B cell (primary cell): Measurements from ENCODE around the gene KLHL2. TPM values are rescaled to one million over a fixed set of nuclear protein-coding genes. Genes with fewer than 3 reads are reported as not detected.

ENCODE experiments used
- ATAC-seq: fragments of 200-7000 bp; cut with Tn5 transposase; one replicate; pipeline ENCODE4 v1.10.0; 2021; ENCODE audit warnings: low read depth, mild to moderate bottlenecking, moderate number of reproducible peaks, moderate library complexity
- CTCF ChIA-PET: fragments of 350-600 bp; sonication (Branson Sonifier 250); formaldehyde crosslinking; loops from one replicate; lab custom pipeline; 2021; ENCODE audit warnings: antibody characterized with exemption, inconsistent platforms; lab: Charles Lee
- POLR2A ChIA-PET: fragments of 350-600 bp; sonication (Branson Sonifier 250); formaldehyde crosslinking; loops from one replicate; lab custom pipeline; 2021; ENCODE audit warnings: antibody characterized with exemption; lab: Charles Lee
- DNase-seq: peaks from one replicate; pipeline ENCODE4 v3.0.0; 2013
- H2AFZ ChIP-seq: 2 replicates; pipeline ENCODE4 v1.6.1; 2012; ENCODE audit warnings: mild to moderate bottlenecking, low read depth, low read length; ENCODE audit not compliant: insufficient read depth, poor library complexity, severe bottlenecking
- H3K27ac ChIP-seq, 2 donors: 1 replicate in 1 of 2; 2 replicates in 1 of 2; pipeline ENCODE4 v1.5.1; 2012 to 2013; ENCODE audit warnings: low read length in 2 of 2, mild to moderate bottlenecking in 2 of 2, moderate library complexity in 1 of 2
- H3K27me3 ChIP-seq, 4 experiments: fragments of 200-600 bp in 1 of 4; sonication (generic) in 1 of 4; replicated peaks in 1 of 4; 1 replicate in 2 of 4; 2 replicates in 2 of 4; pipeline versions ENCODE4 v1.6.1 to v1.7.0; 2013 to 2016; ENCODE audit warnings: low read length in 3 of 4, mild to moderate bottlenecking in 2 of 4, mixed read lengths in 1 of 4, moderate library complexity in 1 of 4; ENCODE audit not compliant: insufficient read depth in 4 of 4, control insufficient read depth in 3 of 4; ENCODE audit errors: control extremely low read depth in 1 of 4
- H3K36me3 ChIP-seq, 2 experiments: replicated peaks in 1 of 2; 1 replicate in 1 of 2; 2 replicates in 1 of 2; pipeline versions ENCODE4 v1.6.1 to v1.7.1; 2013; ENCODE audit warnings: low read length in 1 of 2; ENCODE audit not compliant: insufficient read depth in 2 of 2, control insufficient read depth in 1 of 2; ENCODE audit errors: control extremely low read depth in 1 of 2, extremely low read depth in 1 of 2
- H3K4me1 ChIP-seq, 2 donors: fragments of 200-600 bp in 1 of 2; sonication (generic) in 1 of 2; 1 replicate in 1 of 2; 2 replicates in 1 of 2; pipeline versions ENCODE4 v1.5.1 to v1.6.1; 2013 to 2017; ENCODE audit warnings: low read length in 2 of 2; ENCODE audit not compliant: control insufficient read depth in 2 of 2, insufficient read depth in 2 of 2
- H3K4me2 ChIP-seq: replicated peaks from 2 replicates; pipeline ENCODE3; 2012; ENCODE audit warnings: mild to moderate bottlenecking, low read depth, low read length; ENCODE audit not compliant: poor library complexity, severe bottlenecking
- H3K4me3 ChIP-seq, 5 experiments: fragments of 200-600 bp in 1 of 5; sonication (generic) in 1 of 5; 1 replicate in 3 of 5; 2 replicates in 2 of 5; pipeline versions ENCODE4 v1.5.1 to v1.7.0; 2011 to 2016; ENCODE audit warnings: low read length in 4 of 5, mild to moderate bottlenecking in 4 of 5, low read depth in 2 of 5, control low read depth in 1 of 5, moderate library complexity in 1 of 5; ENCODE audit not compliant: insufficient read depth in 1 of 5; ENCODE audit errors: control extremely low read depth in 1 of 5, extremely low read depth in 1 of 5
- H3K79me2 ChIP-seq: fragments of 200-600 bp; sonication (generic); one replicate; pipeline ENCODE4 v1.6.0; 2016; ENCODE audit warnings: low read length; ENCODE audit not compliant: control insufficient read depth, insufficient read depth
- H3K9ac ChIP-seq: fragments of 200-600 bp; sonication (generic); 2 replicates; pipeline ENCODE4 v1.6.1; 2017; ENCODE audit warnings: mild to moderate bottlenecking, low read length, moderate library complexity
- H3K9me3 ChIP-seq, 3 donors: one replicate each; pipeline versions ENCODE4 v1.6.1 to v1.7.1; 2013; ENCODE audit warnings: low read length in 2 of 3; ENCODE audit not compliant: control insufficient read depth in 2 of 3, insufficient read depth in 1 of 3; ENCODE audit errors: control extremely low read depth in 1 of 3
- H4K20me1 ChIP-seq: 2 replicates; pipeline ENCODE4 v1.6.0; 2012; ENCODE audit warnings: mild to moderate bottlenecking, low read length; ENCODE audit not compliant: insufficient read depth, control insufficient read depth, poor library complexity, severe bottlenecking
- H3K27ac Mint-ChIP-seq: one replicate; pipeline ENCODE4 v1.8.0; 2021; ENCODE audit warnings: mixed read lengths
- H3K27me3 Mint-ChIP-seq: one replicate; pipeline ENCODE4 v1.8.0; 2021; ENCODE audit warnings: mixed read lengths
- H3K4me1 Mint-ChIP-seq: one replicate; pipeline ENCODE4 v1.8.0; 2021; ENCODE audit warnings: mixed read lengths
- H3K4me3 Mint-ChIP-seq: one replicate; pipeline ENCODE4 v1.8.0; 2021; ENCODE audit warnings: mixed read lengths
- H3K9me3 Mint-ChIP-seq: one replicate; pipeline ENCODE4 v1.8.0; 2022; ENCODE audit warnings: mixed read lengths; ENCODE audit not compliant: insufficient read depth
- EZH2 ChIP-seq: IDR thresholded peaks from 2 replicates; pipeline ENCODE4 v1.6.1; 2012; ENCODE audit warnings: borderline replicate concordance, low read depth, mild to moderate bottlenecking, moderate library complexity, low read length; ENCODE audit not compliant: insufficient read depth, poor library complexity, severe bottlenecking
- WGBS: methylation state at CpG from one replicate; pipeline ENCODE4 v1.1.5; 2013; ENCODE audit warnings: missing lambda C conversion rate; ENCODE audit not compliant: insufficient coverage; 5-methylcytosine and 5-hydroxymethylcytosine counted together
- intact Hi-C: fragments of 100-400 bp; cut with micrococcal nuclease; formaldehyde crosslinking; loops from one replicate; pipeline ENCODE4 v1.10.0; 2022
- polyA plus RNA-seq: library from polyadenylated mRNA; depleted of rRNA; stranded (reverse); fragments of >200 nt; gene quantifications from 2 replicates; pipeline ENCODE4 v1.2.3, GENCODE V29; 2012
- total RNA-seq, 2 donors: library from RNA; stranded (reverse); fragments of 120-200 nt in 1 of 2; gene quantifications; 1 replicate in 1 of 2; 2 replicates in 1 of 2; pipeline versions ENCODE4 v1.2.3 to v1.2.4, GENCODE V29; 2013 to 2022
- TF ChIP-seq, protein P1 (sequence below): fragments of 200-600 bp; IDR thresholded peaks from one replicate; pipeline ENCODE4 v1.8.0; 2022; ENCODE audit warnings: antibody characterized with exemption, mild to moderate bottlenecking

KLHL2 gene
- total and polyA plus RNA-seq, 2 donors (not counting 1 experiment from before 2014, with no cell fraction given) = 7.8 to 77.5 TPM

GRCh38 chr4:165332502-165332901, 125.1 kb downstream of the KLHL2 start:
- Histone ChIP-seq H3K27me3 (no peaks in the 10 kb centered on the region), H3K27ac (peak overlapping the region in 1 of 2 donors; percentile 40), H3K4me1 (peaks cover 16 to 24% of the 10 kb centered on the region in 2 donors), H3K9ac (no peak overlapping the region), H3K4me2 (no peak overlapping the region), H3K4me3 (no peak overlapping the region), H4K20me1 (peaks cover 20% of the 10 kb centered on the region), H2AFZ (no peak overlapping the region), H3K36me3 (peaks cover 2 to 16% of the 10 kb centered on the region in 2 experiments), H3K9me3 (no peaks in the 10 kb centered on the region), H3K79me2 (peaks cover 66% of the 10 kb centered on the region)
- Mint-ChIP-seq H3K4me3 (no peak overlapping the region), H3K4me1 (peaks cover 25% of the 10 kb centered on the region), H3K27me3 (no peaks in the 10 kb centered on the region), H3K27ac (no peak overlapping the region), H3K9me3 (no peaks in the 10 kb centered on the region)
- ChIA-PET CTCF (no interaction called here), POLR2A (no interaction called here)
- TF ChIP-seq EZH2 = no peak
- TF ChIP-seq, protein P1, sequence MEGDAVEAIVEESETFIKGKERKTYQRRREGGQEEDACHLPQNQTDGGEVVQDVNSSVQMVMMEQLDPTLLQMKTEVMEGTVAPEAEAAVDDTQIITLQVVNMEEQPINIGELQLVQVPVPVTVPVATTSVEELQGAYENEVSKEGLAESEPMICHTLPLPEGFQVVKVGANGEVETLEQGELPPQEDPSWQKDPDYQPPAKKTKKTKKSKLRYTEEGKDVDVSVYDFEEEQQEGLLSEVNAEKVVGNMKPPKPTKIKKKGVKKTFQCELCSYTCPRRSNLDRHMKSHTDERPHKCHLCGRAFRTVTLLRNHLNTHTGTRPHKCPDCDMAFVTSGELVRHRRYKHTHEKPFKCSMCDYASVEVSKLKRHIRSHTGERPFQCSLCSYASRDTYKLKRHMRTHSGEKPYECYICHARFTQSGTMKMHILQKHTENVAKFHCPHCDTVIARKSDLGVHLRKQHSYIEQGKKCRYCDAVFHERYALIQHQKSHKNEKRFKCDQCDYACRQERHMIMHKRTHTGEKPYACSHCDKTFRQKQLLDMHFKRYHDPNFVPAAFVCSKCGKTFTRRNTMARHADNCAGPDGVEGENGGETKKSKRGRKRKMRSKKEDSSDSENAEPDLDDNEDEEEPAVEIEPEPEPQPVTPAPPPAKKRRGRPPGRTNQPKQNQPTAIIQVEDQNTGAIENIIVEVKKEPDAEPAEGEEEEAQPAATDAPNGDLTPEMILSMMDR = no peak
- intact Hi-C loops = no loop called here
- WGBS = no CpG with 5 or more reads among the region's 1 CpG
- DNase-seq (no peak), ATAC-seq (no peak)

- Histone ChIP-seq H3K4me1 (peaks cover 0 to 9% of the 10 kb centered on the region in 2 donors), H3K9me3 (no peaks in the 10 kb centered on the region), H3K27ac (no peak overlapping the region), H3K4me3 (no peak overlapping the region), H4K20me1 (peaks cover 19% of the 10 kb centered on the region), H3K9ac (no peak overlapping the region), H3K4me2 (no peak overlapping the region), H3K27me3 (no peaks in the 10 kb centered on the region), H3K79me2 (peaks cover 38% of the 10 kb centered on the region), H2AFZ (no peak overlapping the region), H3K36me3 (peaks cover 9 to 35% of the 10 kb centered on the region in 2 experiments)
- ChIA-PET POLR2A (no interaction called here), CTCF (interaction anchor here (1.1 to 1.9 kb wide), 2 partner anchors 204 to 223 kb away, joined by 3 to 4 read pairs; partner anchors contain the start of gene TMEM192)
- peaks cover 23% of the 10 kb centered on the region for H3K4me1 Mint-ChIP-seq
- no peak for TF ChIP-seq EZH2
- TF ChIP-seq, protein P1 = no peak
- H3K27me3 Mint-ChIP-seq = no peaks in the 10 kb centered on the region
- no peak overlapping the region for H3K4me3 Mint-ChIP-seq
- WGBS = 90% methylated on average over 2 of the region's 3 CpGs
- ATAC-seq (no peak), DNase-seq (no peak)
- H3K27ac Mint-ChIP-seq = peak overlapping the region; percentile 21
- intact Hi-C loops = no loop called here
- H3K9me3 Mint-ChIP-seq = no peaks in the 10 kb centered on the region
Measured at GRCh38 chr4:165335163-165335703, 127.9 kb downstream of the KLHL2 start.
